ELF-1 (cell line): Measurements from ENCODE around the gene PCIF1.
"Not testable (repeated sequence)": the region's sequence is repeated elsewhere in the genome, so short reads cannot be mapped to it uniquely, and the experiment has no call there.

ENCODE experiments used
- DNase-seq: peaks from one replicate; pipeline ENCODE4 v3.0.0-alpha.2; 2016; ENCODE audit warnings: low read depth, low spot score

Gene PCIF1

DNA sequence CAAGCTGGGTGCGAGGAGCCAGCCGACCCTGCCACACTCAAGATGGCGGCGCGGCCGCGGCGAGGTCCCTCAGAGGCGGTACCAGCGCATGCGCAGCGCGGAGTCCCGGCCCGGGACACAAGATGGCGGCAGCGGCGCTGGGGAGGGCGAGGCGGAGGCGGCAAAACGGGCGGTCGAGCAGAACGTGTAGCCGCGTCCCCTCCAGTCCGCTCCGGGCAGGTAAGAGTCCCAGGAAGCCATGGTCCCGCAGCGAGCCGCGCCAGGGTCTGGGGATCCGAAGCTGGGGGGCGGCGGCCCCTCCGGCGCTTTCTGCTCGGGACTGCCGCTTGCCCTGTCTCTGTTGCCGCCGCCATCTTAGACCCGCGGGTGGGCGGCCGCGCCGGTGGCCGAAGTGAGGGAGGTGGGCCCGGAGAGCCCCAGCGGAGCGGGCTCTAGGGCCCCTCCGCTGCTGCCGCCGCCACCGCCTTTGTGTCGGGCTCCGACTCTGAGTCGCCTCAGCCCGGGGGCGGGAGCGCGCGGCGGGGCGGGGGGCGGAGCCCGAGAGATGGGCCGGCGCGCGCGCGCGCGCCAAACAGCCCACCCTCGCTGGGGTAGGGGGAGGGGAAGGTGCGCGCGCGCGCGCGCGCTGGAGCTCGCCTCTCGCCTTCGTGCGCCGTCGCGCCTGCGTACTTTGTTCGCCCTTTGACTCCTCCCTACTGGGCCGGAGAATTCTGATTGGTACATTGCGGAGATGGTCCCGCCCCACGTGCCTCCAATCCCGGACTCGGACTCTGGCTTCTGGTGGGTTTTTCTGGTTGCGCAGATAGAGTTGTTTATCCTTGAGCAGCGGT lies at the start of gene PCIF1:
Gene PCIF1, plus strand, starts transcription at position 98 of the 830 bp plus-strand sequence. CDS start 4,317 bp downstream, outside the sequence.
- peak; percentile 98 for DNase-seq

DNA sequence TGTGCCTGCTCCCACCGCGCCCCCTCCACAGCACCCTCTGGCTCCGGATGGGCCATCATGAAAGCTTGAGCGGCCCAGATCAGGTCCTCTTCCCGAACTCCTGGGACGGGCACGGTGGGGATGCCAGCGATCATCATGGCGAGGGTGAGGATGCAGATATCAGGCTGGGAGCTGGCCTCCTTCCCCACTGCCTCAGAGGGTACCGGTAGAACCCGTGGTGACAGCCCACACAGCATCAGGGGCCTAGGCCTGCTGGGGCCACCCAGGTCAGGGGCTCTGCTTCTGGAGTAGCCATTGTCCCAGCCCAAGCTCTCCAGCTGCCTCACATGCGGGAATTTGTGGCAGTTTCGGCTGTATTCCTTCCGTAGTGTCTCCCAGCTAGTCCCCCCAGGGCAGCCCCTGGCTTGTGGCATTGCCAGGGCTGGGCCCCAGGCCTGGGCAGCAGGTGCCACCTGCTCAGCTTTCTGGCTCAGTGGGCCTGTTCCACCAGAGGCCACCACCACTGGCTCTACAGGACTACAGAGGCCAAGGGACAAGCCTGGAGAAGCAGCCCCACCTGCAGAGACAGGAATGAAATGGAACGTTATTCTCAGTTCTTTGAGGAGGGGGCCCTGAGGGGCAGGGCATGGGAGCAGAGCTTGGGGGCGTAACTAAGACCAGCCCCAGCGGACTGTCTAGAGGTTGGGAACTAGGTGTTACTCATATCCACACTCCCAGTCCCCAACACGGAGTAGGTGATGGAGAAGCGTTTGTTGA lies 47.7 kb upstream of the PCIF1 start:
- no peak for DNase-seq

DNA sequence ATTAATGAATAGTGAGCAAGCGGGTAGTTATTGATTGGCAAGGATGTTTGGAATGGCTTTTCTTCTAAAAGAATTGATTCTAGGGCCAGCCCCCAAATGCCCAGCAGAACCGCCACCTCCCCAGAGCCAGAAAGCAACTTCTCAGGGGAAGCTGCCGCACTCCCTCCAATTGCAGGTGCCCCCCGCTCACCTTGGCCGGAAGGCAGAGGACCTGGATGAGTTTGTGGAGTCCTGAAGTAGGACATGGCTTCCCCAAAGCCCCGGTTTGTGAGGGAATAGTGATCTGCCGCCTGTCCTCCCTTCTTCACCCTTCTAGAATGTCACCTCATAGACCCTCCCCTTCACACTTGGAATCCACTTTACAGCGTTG lies 47.2 kb upstream of the PCIF1 start, which contains the start of gene SPATA25:
Gene SPATA25, minus strand, starts transcription at position 277 of the 370 bp plus-strand sequence. Its CDS starts 32 bp downstream, at position 245.
- no peak for DNase-seq

DNA sequence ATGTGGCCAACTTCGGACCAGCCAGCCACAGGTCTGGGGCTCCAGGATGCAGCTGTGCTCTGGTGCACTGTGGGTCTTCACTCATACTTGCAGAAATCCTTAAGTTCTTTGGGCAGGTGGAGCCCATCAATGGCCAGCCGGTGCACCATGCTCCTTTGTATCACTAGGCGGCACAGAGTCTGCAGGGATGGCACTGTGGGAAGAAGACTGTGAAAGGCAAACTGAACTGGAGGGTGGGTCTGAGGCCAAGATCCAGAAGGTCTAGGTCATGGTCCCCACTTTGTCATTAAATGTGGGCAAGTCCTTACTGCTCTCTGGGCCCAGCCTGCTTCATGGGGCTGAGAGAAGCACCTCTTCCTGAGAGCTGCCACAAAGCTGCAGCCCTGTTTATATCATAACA lies 45.8 kb upstream of the PCIF1 start:
- DNase-seq: no peak

DNA sequence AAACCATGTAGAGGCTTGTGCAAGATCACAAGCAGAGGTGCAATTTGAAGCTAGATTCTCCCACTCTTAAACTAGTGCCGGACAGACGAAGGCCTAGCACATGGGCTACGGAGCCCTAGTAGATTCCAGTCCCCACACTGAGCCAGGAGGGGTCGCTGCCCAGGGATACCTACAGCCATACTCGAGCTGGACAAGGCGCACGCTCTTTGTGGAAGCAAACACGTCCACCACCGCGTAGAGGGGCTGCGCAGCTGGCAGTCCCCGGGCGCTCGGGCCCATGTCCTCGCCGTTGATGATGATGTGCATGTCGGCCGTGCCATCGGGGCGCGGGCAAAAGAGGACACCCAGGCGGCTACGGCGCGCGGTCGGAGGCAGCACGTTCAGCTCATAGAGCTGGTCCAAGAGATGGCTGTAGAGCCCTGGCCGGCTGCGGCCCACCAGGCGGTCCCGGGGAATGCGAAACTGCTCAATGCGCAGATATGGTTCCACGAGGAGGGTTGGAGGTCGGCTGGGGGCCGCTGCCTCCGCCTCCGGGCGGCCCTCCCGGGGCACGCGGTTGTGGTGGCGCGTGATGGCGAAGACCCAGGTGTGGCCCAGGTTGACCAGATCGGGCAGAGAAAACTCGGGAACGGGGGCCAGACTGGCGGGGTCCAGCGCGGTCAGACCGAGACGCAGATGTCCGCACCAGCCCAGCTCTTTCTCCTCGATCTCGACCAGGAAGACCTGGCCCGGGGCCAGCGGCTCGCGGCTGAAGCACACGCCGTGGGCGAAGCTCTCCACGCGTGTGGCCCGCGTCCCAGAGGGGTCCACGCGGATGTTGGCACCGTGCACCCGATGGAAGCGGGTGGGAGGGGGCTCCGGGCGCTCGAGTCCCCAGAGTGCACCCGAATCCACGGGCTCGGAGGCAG lies 44.2 kb upstream of the PCIF1 start:
- peak; percentile 89 for DNase-seq

GRCh38 chr20:45890985-45891983 lies 43.2 kb upstream of the PCIF1 start, which contains the start of the genes CTSA and NEURL2:
CTSA (plus strand) TSS chr20:45891335; CDS start chr20:45891569, 234 bp downstream.
NEURL2 (minus strand) TSS chr20:45891208; CDS start chr20:45890991, 217 bp downstream.
- DNase-seq: peak; percentile 95

GRCh38 chr20:45892049-45892825 lies 42.2 kb upstream of the PCIF1 start:
- DNase-seq: peak; percentile 19

GRCh38 chr20:45892828-45893500 lies 41.5 kb upstream of the PCIF1 start:
- no peak for DNase-seq

DNA sequence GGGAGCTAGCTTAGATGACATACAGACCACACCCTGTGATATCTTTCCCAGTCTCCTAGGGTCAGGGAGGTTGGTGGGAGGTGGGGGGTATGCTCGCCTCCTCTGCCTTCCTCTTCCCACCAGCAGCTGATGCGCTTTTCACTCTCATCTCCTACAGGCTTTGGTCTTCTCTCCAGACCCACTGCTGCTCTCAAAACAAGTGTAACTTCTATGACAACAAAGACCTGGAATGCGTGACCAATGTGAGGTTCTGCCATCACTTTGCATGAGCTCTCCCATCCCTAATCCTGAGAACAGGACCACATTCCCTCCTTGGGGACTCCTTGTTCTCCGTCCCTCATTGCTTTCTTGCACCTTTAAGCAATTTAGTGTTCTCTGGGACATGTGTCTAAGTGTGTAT lies 40.7 kb upstream of the PCIF1 start:
- DNase-seq: peak; percentile 37

- DNase-seq: no peak
Measured at GRCh38 chr20:45894797-45895196, 39.7 kb upstream of the PCIF1 start.

DNA sequence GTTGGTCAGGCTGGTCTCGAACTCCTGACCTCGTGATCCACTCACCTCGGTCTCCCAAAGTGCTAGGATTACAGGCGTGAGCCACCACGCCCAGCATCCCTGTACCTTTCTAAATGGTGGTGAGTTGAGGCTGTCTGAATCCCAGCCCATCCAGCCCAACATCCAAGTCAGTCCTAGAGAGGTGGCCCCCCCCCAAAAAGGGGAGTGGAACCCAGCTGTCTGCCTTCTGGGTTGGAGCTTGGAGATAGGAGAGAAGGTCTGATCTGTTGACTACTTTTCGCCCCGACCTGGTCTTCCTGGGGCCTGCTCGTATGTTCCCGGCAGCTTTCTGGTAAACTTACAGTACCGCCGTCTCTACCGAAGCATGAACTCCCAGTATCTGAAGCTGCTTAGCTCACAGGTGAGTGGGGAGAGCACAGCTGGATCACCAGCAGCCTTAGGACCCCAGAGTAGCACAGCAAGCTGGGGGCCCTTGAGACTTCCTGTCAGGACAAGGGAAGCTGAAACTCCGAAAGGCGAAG lies 37.8 kb upstream of the PCIF1 start:
- DNase-seq: no peak

DNA sequence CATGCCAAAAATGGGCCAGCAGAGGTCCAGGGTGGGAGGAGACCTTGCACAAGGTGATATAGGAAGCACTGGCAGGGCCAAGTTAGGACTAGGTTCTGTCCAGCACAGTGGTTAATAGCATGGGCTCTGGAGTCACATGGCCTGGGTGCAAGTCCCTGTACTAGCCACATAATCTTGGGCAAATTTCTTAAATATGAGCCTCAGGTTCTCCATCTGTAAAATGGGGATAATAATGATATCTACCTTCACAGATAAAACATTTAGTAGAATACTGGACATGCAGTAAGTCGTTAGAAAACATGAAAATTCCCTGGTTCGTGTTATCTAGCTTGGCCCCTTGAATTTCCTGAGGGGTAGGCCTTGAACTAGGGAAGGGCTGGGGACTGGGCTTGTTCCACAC lies 37.2 kb upstream of the PCIF1 start:
- DNase-seq: no peak

DNA sequence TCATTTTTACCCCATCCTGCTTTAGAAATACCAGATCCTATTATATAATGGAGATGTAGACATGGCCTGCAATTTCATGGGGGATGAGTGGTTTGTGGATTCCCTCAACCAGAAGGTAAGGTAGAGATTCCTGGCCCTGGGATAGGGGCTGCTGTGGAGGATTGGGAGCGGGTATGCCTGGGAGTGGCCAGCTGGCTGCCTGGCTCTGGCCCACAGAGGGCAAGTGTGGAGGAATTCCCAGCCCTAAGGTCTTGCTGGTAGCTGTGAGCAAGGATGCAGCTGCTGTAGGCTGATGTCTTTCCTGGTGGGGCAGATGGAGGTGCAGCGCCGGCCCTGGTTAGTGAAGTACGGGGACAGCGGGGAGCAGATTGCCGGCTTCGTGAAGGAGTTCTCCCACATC lies 36.8 kb upstream of the PCIF1 start:
- DNase-seq: no peak

- DNase-seq: no peak
Measured at GRCh38 chr20:45898285-45898684, 36.2 kb upstream of the PCIF1 start.

- no peak for DNase-seq
Measured at GRCh38 chr20:45899046-45899835, 35.2 kb upstream of the PCIF1 start.

GRCh38 chr20:45901332-45901731 lies 33.2 kb upstream of the PCIF1 start:
- DNase-seq: not testable (repeated sequence)

DNA sequence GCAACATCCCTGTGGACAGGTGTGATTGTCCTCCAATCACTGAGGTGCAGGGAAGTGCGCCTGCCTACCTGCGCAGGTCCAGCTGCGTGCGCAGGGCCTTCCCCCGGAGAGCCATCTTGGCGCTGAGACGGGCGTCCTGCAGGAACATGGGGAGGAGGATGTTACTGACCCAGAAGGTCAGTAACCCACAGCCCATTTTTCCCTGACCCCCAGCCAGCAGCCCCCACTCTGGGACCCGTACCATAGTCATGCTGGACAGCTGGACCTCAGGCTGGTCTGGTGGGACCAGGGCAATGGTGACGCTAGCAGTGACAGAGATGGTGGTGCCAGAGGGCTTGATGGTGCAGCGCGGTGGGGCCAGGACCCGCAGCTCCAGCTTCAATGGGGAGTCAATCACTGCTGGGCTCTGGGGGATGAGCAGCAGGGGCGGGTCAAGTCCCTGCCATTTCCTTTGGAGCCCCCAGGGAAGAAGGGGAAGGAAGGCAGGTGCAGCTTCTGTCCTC lies 32.2 kb upstream of the PCIF1 start:
- DNase-seq: no peak
